NT2/D1 (cell line): Measurements from ENCODE around the gene CCSER2.

Experiments
- DNase-seq: peaks from one replicate; pipeline ENCODE4 v3.0.0-alpha.2; 2011; ENCODE audit warnings: low read depth, low spot score
- H3K27me3 ChIP-seq: 2 replicates; pipeline ENCODE4 v1.6.0; 2011; ENCODE audit warnings: mild to moderate bottlenecking; ENCODE audit not compliant: insufficient read length, insufficient read depth
- H3K36me3 ChIP-seq: 2 replicates; pipeline ENCODE4 v1.6.1; 2011; ENCODE audit warnings: mild to moderate bottlenecking, low read length, mixed read lengths; ENCODE audit not compliant: insufficient read depth, insufficient read length
- H3K4me1 ChIP-seq: 2 replicates; pipeline ENCODE4 v1.5.1; 2011; ENCODE audit not compliant: insufficient read depth, insufficient read length
- H3K4me3 ChIP-seq: 2 replicates; pipeline ENCODE4 v1.5.1; 2011; ENCODE audit warnings: low read depth; ENCODE audit not compliant: insufficient read length
- H3K9ac ChIP-seq: 2 replicates; pipeline ENCODE4 v1.6.0; 2011; ENCODE audit warnings: low read depth; ENCODE audit not compliant: insufficient read length
- H3K9me3 ChIP-seq: 2 replicates; pipeline ENCODE4 v1.5.1; 2011; ENCODE audit warnings: mild to moderate bottlenecking, low read length; ENCODE audit not compliant: insufficient read depth
- SUZ12 ChIP-seq: IDR thresholded peaks from 2 replicates; pipeline ENCODE4 v1.6.1; 2011; ENCODE audit not compliant: insufficient read length, insufficient read depth; ENCODE audit errors: extremely low read depth
- YY1 ChIP-seq: IDR thresholded peaks from 2 replicates; pipeline ENCODE4 v1.6.1; 2011; ENCODE audit not compliant: insufficient read length, insufficient read depth
- ZNF274 ChIP-seq: IDR thresholded peaks from 2 replicates; pipeline ENCODE4 v1.6.1; 2011; ENCODE audit warnings: mild to moderate bottlenecking, low read depth, low read length

Gene CCSER2

GRCh38 chr10:84348447-84348846, 20.1 kb downstream of the CCSER2 start:
- Histone ChIP-seq H3K4me1 (no peaks in the 10 kb centered on the region), H3K4me3 (no peak overlapping the region), H3K36me3 (peaks cover 2% of the 10 kb centered on the region), H3K9ac (no peak overlapping the region), H3K27me3 (no peaks in the 10 kb centered on the region), H3K9me3 (peaks cover 4% of the 10 kb centered on the region; the same call in 1 of the 2 replicates)
- DNase-seq = no peak
- TF ChIP-seq SUZ12 = no peak
- no peak for TF ChIP-seq ZNF274
- no peak for TF ChIP-seq YY1

- Histone ChIP-seq H3K36me3 (peaks cover 2% of the 10 kb centered on the region), H3K27me3 (no peaks in the 10 kb centered on the region), H3K9me3 (peaks cover 4% of the 10 kb centered on the region; the same call in 1 of the 2 replicates), H3K4me1 (no peaks in the 10 kb centered on the region), H3K4me3 (no peak overlapping the region), H3K9ac (no peak overlapping the region)
- TF ChIP-seq SUZ12 (no peak), YY1 (no peak), ZNF274 (no peak)
- no peak for DNase-seq
Measured at GRCh38 chr10:84348860-84349259, 20.5 kb downstream of the CCSER2 start.

GRCh38 chr10:84352251-84352842, 24.0 kb downstream of the CCSER2 start:
- no peaks in the 10 kb centered on the region for H3K27me3 ChIP-seq
- TF ChIP-seq ZNF274 = no peak
- TF ChIP-seq YY1 = no peak
- no peak for TF ChIP-seq SUZ12
- no peaks in the 10 kb centered on the region for H3K36me3 ChIP-seq
- no peaks in the 10 kb centered on the region for H3K4me1 ChIP-seq
- DNase-seq = peak; percentile 40
- no peak overlapping the region for H3K4me3 ChIP-seq
- H3K9me3 ChIP-seq = no peaks in the 10 kb centered on the region; the same call in 1 of the 2 replicates
- no peak overlapping the region for H3K9ac ChIP-seq

GRCh38 chr10:84353052-84353803, 24.8 kb downstream of the CCSER2 start:
- H3K9me3 ChIP-seq = no peaks in the 10 kb centered on the region; the same call in 1 of the 2 replicates
- H3K4me3 ChIP-seq = no peak overlapping the region
- H3K27me3 ChIP-seq = no peaks in the 10 kb centered on the region
- no peak for DNase-seq
- H3K36me3 ChIP-seq = no peaks in the 10 kb centered on the region
- no peak overlapping the region for H3K9ac ChIP-seq
- TF ChIP-seq ZNF274 (no peak), SUZ12 (no peak), YY1 (no peak)
- H3K4me1 ChIP-seq = no peaks in the 10 kb centered on the region

- Histone ChIP-seq H3K4me1 (no peaks in the 10 kb centered on the region), H3K9me3 (no peaks in the 10 kb centered on the region), H3K36me3 (no peaks in the 10 kb centered on the region), H3K27me3 (no peaks in the 10 kb centered on the region), H3K4me3 (no peak overlapping the region), H3K9ac (no peak overlapping the region)
- TF ChIP-seq YY1 (no peak), SUZ12 (no peak), ZNF274 (no peak)
- DNase-seq = no peak
Measured at GRCh38 chr10:84354623-84355022, 26.2 kb downstream of the CCSER2 start.

GRCh38 chr10:84355106-84355505, 26.7 kb downstream of the CCSER2 start:
- no peak for TF ChIP-seq ZNF274
- TF ChIP-seq SUZ12 = no peak
- no peak for TF ChIP-seq YY1

GRCh38 chr10:84356928-84357327, 28.5 kb downstream of the CCSER2 start:
- H3K9me3 ChIP-seq = no peaks in the 10 kb centered on the region
- H3K4me1 ChIP-seq = no peaks in the 10 kb centered on the region
- no peaks in the 10 kb centered on the region for H3K36me3 ChIP-seq
- H3K4me3 ChIP-seq = no peak overlapping the region
- no peak overlapping the region for H3K9ac ChIP-seq
- no peaks in the 10 kb centered on the region for H3K27me3 ChIP-seq
- TF ChIP-seq SUZ12 (no peak), ZNF274 (no peak), YY1 (no peak)
- no peak for DNase-seq

More at GRCh38 chr10:84355106-84355505, 26.7 kb downstream of the CCSER2 start:
- H3K36me3 ChIP-seq = no peaks in the 10 kb centered on the region
- DNase-seq = no peak
- H3K27me3 ChIP-seq = no peaks in the 10 kb centered on the region
- H3K4me1 ChIP-seq = no peaks in the 10 kb centered on the region
- no peaks in the 10 kb centered on the region for H3K9me3 ChIP-seq
- no peak overlapping the region for H3K9ac ChIP-seq
- no peak overlapping the region for H3K4me3 ChIP-seq
